Measurements from ENCODE around the gene GSTM5. TPM values are rescaled to one million over a fixed set of nuclear protein-coding genes. Genes with fewer than 3 reads are reported as not detected.

The GSTM5 gene
- total RNA-seq, 2 experiments from 2014 or later, result 0.05 TPM; not detected in 1

DNA sequence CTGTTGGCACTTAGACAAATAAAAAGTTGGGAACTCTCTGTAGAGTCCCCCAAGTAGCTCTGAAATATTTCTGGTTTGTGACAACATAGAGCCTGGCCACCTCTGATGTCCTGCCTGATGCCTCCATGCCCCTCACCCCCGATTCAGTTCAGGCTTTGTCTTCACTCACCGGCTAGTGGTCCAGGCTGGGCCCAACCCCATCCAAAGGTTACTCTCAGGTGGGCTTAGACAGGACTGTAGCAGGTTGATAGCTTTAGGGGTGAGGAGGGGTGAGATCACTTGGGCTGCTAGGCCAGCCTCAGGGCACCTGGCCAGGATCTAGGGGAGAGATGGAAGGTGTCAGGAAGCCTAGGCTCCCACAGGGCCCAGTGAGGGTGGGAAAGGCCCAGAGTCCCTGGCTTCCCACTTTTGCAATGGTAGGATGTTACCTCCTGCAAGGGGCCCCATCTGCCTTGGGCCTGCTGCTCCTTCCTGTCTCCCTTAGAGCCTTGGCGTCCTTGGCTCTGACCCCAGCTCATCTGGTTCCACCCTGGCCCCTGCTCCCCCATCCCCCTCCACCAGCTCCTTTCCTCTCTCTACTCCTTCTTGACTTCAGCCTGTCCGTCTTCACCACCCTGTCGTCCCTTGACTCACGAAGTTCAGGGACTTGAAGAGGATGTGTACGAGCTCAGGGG, 44.9 kb downstream of the GSTM5 start:
- Mint-ChIP-seq H3K9me3 (ENCODE audit: insufficient read depth) (no peaks in the 10 kb centered on the region), H3K27me3 (ENCODE audit: low read depth) (peaks cover 6% of the 10 kb centered on the region), H3K27ac (no peak overlapping the region), H3K4me1 (ENCODE audit: low read depth) (no peaks in the 10 kb centered on the region), H3K4me3 (no peak overlapping the region), H3K36me3 (ENCODE audit: low read depth) (no peaks in the 10 kb centered on the region)
- ATAC-seq (no peak), DNase-seq (no peak)
- ChIA-PET CTCF (interaction anchor here (1.2 to 4.4 kb wide), 4 partner anchors 18 to 227 kb away, joined by 4 to 16 read pairs (median 6); partner anchors contain the start of gene AHCYL1), POLR2A (no interaction called here)

DNA sequence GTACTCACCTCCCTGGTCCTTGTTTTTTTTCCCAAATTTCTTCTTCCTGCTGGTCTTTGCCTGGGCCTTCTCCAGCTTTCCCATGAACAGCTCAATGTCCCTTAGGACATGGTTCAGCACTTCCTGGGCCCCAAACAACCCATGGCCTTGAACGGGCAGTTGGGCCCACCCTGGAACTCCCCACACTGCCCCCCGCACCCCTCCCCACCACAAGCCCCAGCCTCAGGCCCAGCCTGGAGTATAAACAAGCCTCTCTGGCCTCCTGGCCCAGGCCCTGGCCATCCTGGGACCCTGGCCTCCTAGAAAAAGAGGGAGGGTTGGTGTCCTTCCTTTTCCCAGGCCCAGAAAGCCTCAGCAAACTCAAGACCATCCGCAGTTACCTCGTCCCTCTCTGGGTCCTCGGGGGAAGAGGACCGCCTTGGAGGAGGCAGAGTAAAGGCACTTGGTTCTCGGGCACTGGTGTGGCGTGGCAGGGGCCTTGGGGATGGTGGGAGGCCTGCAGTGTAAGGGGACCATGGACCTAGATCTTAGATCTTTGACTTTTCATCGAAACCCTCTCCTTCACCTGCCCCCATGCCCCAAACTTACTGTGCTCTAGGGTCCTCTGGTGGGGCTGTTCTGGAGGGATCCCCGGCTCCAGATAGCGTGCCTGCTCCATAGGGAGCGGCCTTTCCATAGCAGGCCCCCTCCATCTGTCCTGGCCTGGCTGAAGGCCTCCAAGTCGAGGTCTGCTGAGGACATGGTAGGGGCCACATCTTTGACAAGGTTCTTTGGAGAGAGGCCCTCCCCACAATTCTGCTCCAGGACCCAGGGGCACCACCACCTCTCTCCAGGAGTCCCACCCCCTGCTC, 46.1 kb downstream of the GSTM5 start:
- ChIA-PET CTCF (interaction anchor here (1.5 to 1.7 kb wide), 2 partner anchors 17 to 118 kb away, joined by 4 to 8 read pairs; no protein-coding TSS in a partner anchor), POLR2A (no interaction called here)
- H3K4me3 Mint-ChIP-seq, result no peak overlapping the region
- H3K4me1 Mint-ChIP-seq (ENCODE audit: low read depth), result peaks cover 2% of the 10 kb centered on the region
- peaks cover 6% of the 10 kb centered on the region for H3K27me3 Mint-ChIP-seq (ENCODE audit: low read depth)
- no peaks in the 10 kb centered on the region for H3K36me3 Mint-ChIP-seq (ENCODE audit: low read depth)
- ATAC-seq (no peak), DNase-seq (no peak)
- H3K27ac Mint-ChIP-seq, result no peak overlapping the region
- no peaks in the 10 kb centered on the region for H3K9me3 Mint-ChIP-seq (ENCODE audit: insufficient read depth)

DNA sequence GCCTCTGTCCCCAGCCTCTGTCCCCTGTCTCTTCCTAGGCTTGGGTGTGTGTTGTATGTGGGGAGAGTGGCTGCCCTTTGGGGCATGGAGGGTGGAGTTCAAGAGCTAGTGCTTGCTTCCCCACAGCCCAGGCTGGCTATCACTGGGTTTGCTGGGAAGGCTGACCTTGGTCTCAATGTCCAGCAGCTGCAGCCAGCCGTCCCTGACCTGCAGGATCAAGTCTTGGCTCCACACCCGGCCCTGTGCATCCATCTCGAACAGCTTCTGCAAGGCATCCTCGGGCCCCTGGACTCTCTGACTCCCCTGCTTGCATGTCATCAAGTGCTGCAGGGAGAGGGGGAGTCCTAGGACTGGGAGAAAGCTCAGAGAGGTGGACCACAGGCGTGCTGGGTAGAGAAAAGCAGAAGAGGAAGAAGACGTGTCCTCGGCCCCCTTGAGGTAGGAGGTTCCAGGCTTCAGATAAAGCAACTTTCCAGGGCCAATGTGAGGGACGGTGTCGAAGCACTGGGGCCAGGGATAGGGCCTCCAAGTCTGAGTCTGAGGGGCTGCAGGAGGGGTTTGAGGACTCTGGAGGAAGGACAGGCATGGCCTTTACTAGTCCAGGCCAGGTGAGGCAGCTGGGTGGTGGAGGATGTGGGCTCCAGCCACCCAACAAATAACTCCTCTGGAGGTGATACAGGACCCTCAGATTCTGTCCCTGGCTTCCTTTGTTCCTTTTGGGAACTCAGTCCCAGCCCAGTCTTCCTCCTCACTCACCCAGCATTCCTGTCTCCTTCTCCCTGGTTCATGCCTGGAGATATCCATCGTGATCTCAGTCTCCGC, 47.7 kb downstream of the GSTM5 start:
- Mint-ChIP-seq H3K27ac (no peak overlapping the region), H3K27me3 (ENCODE audit: low read depth) (peaks cover 4% of the 10 kb centered on the region), H3K36me3 (ENCODE audit: low read depth) (no peaks in the 10 kb centered on the region), H3K9me3 (ENCODE audit: insufficient read depth) (no peaks in the 10 kb centered on the region), H3K4me3 (no peak overlapping the region), H3K4me1 (ENCODE audit: low read depth) (peaks cover 2% of the 10 kb centered on the region)
- ATAC-seq (no peak), DNase-seq (no peak)
- ChIA-PET POLR2A (no interaction called here), CTCF (interaction anchor here (0.8 to 1.1 kb wide), 3 partner anchors 214 to 294 kb away, joined by 3 read pairs; partner anchors contain the start of gene AHCYL1)

DNA sequence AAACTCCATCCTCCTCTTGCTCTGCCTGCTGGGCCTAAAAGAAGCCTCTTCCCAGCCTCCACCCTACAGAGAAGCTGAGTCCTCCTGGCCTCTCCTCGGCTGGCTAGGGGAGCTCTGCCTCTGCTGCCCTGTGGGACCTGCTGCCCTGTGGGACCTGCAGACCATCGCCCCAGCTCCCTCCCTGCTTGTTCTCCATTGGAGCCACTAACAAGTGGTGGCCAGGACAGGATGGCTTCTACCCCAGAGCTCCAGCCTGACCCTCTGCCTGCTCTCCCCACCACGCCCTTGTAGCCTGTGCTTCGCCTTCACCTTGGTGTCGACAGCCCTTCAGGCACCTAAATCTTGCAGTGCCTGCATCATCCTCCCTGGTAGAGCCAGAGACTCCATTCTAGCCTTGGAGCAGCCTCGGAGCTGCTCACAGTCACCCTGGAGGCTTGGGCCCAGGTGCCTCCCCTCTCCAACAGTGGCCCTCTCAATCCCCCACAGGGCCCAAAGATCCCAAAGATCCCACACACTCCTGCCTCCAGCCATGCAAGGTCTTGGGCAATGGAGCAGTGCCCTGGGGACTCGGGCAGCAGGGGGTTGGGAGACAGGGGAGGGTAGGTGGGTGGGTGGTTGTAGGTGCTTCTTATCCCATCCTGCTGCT, 48.7 kb downstream of the GSTM5 start:
- H3K4me1 Mint-ChIP-seq (ENCODE audit: low read depth), result peaks cover 2% of the 10 kb centered on the region
- H3K27ac Mint-ChIP-seq, result peak overlapping the region; percentile 23
- ATAC-seq, result no peak
- ChIA-PET POLR2A (no interaction called here), CTCF (interaction anchor here (1.1 kb wide), 1 partner anchor 215 kb away, joined by 3 read pairs; no protein-coding TSS in a partner anchor)
- no peak overlapping the region for H3K4me3 Mint-ChIP-seq
- H3K36me3 Mint-ChIP-seq (ENCODE audit: low read depth), result no peaks in the 10 kb centered on the region
- H3K9me3 Mint-ChIP-seq (ENCODE audit: insufficient read depth), result no peaks in the 10 kb centered on the region
- no peak for DNase-seq
- peaks cover 4% of the 10 kb centered on the region for H3K27me3 Mint-ChIP-seq (ENCODE audit: low read depth)

DNA sequence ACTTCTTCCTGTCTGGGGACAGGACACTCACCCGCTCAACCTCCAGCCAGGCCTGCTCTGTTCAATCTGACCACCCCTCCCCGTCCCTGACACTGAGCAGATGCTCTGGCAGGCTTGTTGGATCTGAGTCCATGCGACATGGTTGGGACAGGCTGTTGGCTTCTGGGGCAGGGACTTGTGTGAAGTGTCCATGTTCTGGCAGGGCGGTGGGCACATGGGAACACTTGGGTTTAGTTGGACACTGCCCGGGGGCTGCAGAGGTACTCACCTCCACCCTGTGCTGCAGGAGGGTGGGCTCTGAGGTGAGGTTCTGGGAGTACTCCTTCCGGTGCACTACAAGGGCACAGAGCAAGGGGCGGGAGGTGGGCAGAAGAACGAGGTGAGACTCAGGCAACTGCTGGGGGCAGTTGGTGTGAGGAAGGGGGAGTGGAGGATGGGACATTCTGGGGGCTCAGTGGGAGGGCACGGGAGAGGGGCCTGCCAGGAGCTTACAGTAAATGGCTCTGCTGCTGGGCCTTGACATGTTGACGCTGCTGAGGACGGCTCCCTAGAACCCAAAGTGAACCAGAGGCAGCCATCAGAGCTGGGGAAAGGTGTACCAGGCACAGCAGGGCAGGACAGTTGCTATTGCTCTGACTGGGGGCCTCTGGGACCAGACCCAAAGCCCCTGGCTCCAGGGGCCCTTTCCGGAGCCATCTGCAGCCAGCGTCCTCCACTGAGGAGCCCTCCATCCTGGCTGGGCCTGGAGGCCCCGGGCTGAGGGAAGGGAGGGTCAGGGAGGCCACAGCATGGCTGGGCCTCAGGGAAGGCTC, 49.4 kb downstream of the GSTM5 start:
- Mint-ChIP-seq H3K27ac (no peak overlapping the region), H3K36me3 (ENCODE audit: low read depth) (no peaks in the 10 kb centered on the region), H3K4me3 (no peak overlapping the region), H3K4me1 (ENCODE audit: low read depth) (peaks cover 2% of the 10 kb centered on the region), H3K9me3 (ENCODE audit: insufficient read depth) (no peaks in the 10 kb centered on the region), H3K27me3 (ENCODE audit: low read depth) (no peaks in the 10 kb centered on the region)
- ChIA-PET POLR2A (no interaction called here), CTCF (interaction anchor here (1.1 to 3.0 kb wide), 2 partner anchors 121 to 223 kb away, joined by 3 to 11 read pairs; partner anchors contain the start of gene AHCYL1)
- DNase-seq (no peak), ATAC-seq (no peak)

DNA sequence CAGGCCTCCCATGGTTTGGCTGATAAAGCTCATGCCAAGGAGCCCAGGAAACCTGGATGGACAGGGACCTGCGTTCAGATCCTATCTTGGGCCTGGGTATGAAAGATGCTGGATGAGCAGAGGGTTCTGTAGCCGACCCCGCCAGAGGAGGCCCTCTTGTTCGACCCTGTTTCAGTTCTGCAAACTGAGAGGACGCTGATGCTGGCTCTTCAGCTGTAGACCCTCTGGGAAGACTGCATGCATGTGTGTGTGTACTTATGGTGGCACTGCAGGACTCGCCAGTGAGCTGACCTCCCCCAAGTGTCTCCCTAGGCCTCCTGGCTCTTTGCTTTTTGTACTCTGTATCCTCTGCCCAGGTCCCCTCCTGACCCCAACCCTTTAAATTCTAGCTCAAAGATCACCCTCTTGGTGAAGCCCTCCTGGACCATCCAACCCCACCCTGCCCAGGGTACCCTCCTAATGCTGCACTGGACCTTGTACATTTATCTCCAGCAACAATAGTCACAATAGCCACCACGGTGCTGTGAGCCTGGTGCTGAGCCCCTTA, 50.1 kb downstream of the GSTM5 start:
- Mint-ChIP-seq H3K27ac (no peak overlapping the region), H3K4me1 (ENCODE audit: low read depth) (peaks cover 2% of the 10 kb centered on the region), H3K36me3 (ENCODE audit: low read depth) (no peaks in the 10 kb centered on the region), H3K27me3 (ENCODE audit: low read depth) (no peaks in the 10 kb centered on the region), H3K4me3 (no peak overlapping the region), H3K9me3 (ENCODE audit: insufficient read depth) (no peaks in the 10 kb centered on the region)
- ATAC-seq (no peak), DNase-seq (no peak)
- POLR2A ChIA-PET, result no interaction called here
- CTCF ChIA-PET, result interaction anchor here (1.1 to 3.0 kb wide), 2 partner anchors 122 to 222 kb away, joined by 3 to 11 read pairs; partner anchors contain the start of gene AHCYL1

DNA sequence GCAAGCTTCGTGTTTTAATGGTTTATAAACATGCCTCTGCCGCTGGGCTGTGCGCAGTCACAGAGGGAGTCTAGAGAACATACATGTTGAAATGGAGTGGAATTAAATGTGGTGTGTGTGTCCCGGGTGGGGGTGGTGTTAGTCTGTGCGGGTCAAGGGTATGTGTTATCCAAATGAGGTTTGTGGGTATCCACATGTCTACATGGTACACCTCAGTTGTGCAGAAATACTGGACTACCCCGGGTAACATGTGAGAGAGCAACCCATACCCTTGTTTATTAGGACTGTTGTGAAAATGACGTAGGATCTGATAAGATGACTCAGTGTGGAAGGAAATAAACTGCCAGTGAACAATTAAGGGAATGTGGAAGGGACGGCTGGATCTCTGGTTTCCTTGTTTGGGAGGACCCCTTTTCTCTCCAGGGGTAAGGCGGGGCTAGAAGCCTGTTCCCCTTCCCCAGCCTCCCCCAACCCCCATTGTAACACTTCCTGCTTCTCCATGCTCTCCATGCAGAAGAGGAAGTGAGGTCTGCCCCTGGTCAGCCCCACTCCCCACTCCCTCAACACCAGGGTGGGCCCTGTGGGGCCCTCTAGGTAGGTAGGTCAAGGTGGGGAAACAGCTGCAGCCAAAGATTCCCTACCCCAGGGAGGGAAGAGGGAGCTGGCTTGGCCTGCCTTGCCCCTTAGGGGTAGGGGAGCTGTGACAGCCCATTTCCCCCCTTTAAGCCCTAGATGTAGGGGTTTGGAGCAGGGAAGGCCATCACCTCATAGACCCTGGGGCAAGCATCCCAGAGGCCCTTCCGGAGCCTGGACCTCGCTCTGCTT, 51.0 kb downstream of the GSTM5 start:
- ATAC-seq, result no peak
- POLR2A ChIA-PET, result no interaction called here
- H3K4me1 Mint-ChIP-seq (ENCODE audit: low read depth), result peaks cover 2% of the 10 kb centered on the region
- no peaks in the 10 kb centered on the region for H3K9me3 Mint-ChIP-seq (ENCODE audit: insufficient read depth)
- no peak for DNase-seq
- H3K36me3 Mint-ChIP-seq (ENCODE audit: low read depth), result no peaks in the 10 kb centered on the region
- no peaks in the 10 kb centered on the region for H3K27me3 Mint-ChIP-seq (ENCODE audit: low read depth)
- no peak overlapping the region for H3K27ac Mint-ChIP-seq
- no peak overlapping the region for H3K4me3 Mint-ChIP-seq
- CTCF ChIA-PET, result interaction anchor here (0.8 to 3.0 kb wide), 3 partner anchors 123 to 221 kb away, joined by 3 to 11 read pairs (median 3); partner anchors contain the start of gene AHCYL1

DNA sequence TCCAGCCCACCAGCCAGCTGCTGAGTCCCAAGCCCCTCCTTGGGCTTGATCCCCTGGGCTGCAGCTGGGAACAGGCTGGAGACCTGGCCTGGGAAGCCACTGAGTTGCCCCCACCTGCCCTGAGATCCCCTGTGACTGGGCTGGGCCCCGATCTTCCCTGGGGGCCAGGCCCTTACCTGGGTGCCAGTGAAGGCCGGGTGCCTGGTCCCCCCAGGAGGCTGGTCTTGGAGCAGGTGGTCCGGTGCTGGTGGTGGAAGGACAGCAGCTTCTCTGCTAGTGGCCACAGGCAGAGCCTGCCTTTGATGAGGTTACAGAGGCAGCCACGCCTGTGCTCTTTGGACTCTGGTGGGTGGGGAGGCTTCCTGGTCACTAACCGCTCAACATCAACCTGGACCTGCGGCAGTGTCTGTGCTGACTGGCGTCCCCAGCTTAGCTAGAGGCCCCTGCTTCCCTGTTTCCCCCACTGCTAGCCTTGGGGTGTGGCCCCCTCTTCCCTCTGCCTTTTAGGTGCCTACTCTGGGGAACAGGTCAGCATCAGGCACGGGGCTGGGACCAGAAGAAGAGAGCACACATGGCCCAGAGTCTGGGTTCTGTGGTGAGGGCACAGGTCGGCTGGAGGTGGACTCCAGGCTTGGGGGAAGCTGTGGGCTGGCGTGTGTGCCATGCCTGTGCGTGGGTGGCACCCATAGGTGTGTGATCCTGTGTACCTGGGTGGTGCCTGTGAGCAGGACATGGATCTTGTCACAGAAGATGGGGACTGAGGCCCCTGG, 51.8 kb downstream of the GSTM5 start, which contains the start of gene EPS8L3:
TSS of gene EPS8L3 (minus strand) at position 278 of the 770 bp plus-strand sequence. CDS start 2,174 bp downstream, outside the sequence.
- Mint-ChIP-seq H3K4me3 (no peak within 1 kb of the TSS), H3K27ac (no peak within 1 kb of the TSS), H3K9me3 (ENCODE audit: insufficient read depth) (no peaks in the 10 kb centered on the region), H3K36me3 (ENCODE audit: low read depth) (no peaks in the 10 kb centered on the region), H3K4me1 (ENCODE audit: low read depth) (peaks cover 2% of the 10 kb centered on the region), H3K27me3 (ENCODE audit: low read depth) (no peaks in the 10 kb centered on the region)
- no peak for ATAC-seq
- POLR2A ChIA-PET, result no interaction called here
- CTCF ChIA-PET, result interaction anchor here (0.8 to 3.0 kb wide), 3 partner anchors 124 to 221 kb away, joined by 3 to 11 read pairs (median 3); partner anchors contain the start of gene AHCYL1
- no peak for DNase-seq

All from activated CD8-positive, alpha-beta T cell treated with anti-CD3 and anti-CD28 coated beads, Interleukin-2, amount 10 ng/mL, durations not matched to agents 7 days and 5 days (primary cell).